HG03108 (cell line): ENCODE data around the gene POR.
"Not testable (repeated sequence)": the region's sequence is repeated elsewhere in the genome, so short reads cannot be mapped to it uniquely, and the experiment has no call there.

Experiments
- ATAC-seq: cut with Tn5 transposase; IDR thresholded peaks from one replicate; pipeline ENCODE4 v1.9.1; 2021; ENCODE audit warnings: moderate library complexity; ENCODE audit not compliant: unreplicated experiment

The POR gene

GRCh38 chr7:75884476-75884875 lies 30.5 kb upstream of the POR start:
- ATAC-seq: no peak

- no peak for ATAC-seq
Measured at GRCh38 chr7:75885036-75885435, 29.9 kb upstream of the POR start.

GRCh38 chr7:75887669-75888369 lies 27.1 kb upstream of the POR start:
- ATAC-seq: no peak

GRCh38 chr7:75888464-75889222 lies 26.3 kb upstream of the POR start:
- ATAC-seq: no peak

GRCh38 chr7:75889223-75889825 lies 25.6 kb upstream of the POR start:
- no peak for ATAC-seq

- ATAC-seq: no peak
Measured at GRCh38 chr7:75889826-75890225, 25.1 kb upstream of the POR start.

GRCh38 chr7:75891237-75891636 lies 23.7 kb upstream of the POR start:
- not testable (repeated sequence) for ATAC-seq

- no peak for ATAC-seq
Measured at GRCh38 chr7:75891815-75892411, 23.0 kb upstream of the POR start.

- ATAC-seq: no peak
Measured at GRCh38 chr7:75892634-75893272, 22.2 kb upstream of the POR start.

GRCh38 chr7:75896803-75897327 lies 18.1 kb upstream of the POR start:
- no peak for ATAC-seq

- no peak for ATAC-seq
Measured at GRCh38 chr7:75900617-75901315, 14.2 kb upstream of the POR start.

GRCh38 chr7:75905785-75906604 lies 9.0 kb upstream of the POR start:
- ATAC-seq: no peak

- no peak for ATAC-seq
Measured at GRCh38 chr7:75906991-75907667, 7.8 kb upstream of the POR start.

GRCh38 chr7:75907668-75908039 lies 7.3 kb upstream of the POR start:
- not testable (repeated sequence) for ATAC-seq

GRCh38 chr7:75909521-75910132 lies 5.3 kb upstream of the POR start:
- ATAC-seq: no peak

GRCh38 chr7:75911186-75911585 lies 3.8 kb upstream of the POR start:
- ATAC-seq: not testable (repeated sequence)

- no peak for ATAC-seq
Measured at GRCh38 chr7:75913437-75913836, 1.5 kb upstream of the POR start.

GRCh38 chr7:75914169-75914654 lies 743 bp upstream of the POR start:
- ATAC-seq: no peak
